IMR-90 (cell line): Measurements from ENCODE around the gene LDB1.

Experiments used
- BHLHE40 ChIP-seq: fragments of 150-350 bp; IDR thresholded peaks from 2 replicates; pipeline ENCODE4 v1.6.1; 2016; ENCODE audit warnings: mild to moderate bottlenecking, low read depth, low read length
- CEBPB ChIP-seq: IDR thresholded peaks from 2 replicates; pipeline ENCODE4 v1.6.1; 2012; ENCODE audit warnings: low read depth, low read length, improper control_type of control experiment
- MAFK ChIP-seq: IDR thresholded peaks from 2 replicates; pipeline ENCODE4 v1.6.1; 2012; ENCODE audit warnings: low read depth, low read length, improper control_type of control experiment
- MAZ ChIP-seq: IDR thresholded peaks from 2 replicates; pipeline ENCODE4 v1.6.1; 2012; ENCODE audit warnings: low read depth, mild to moderate bottlenecking, low read length, improper control_type of control experiment, moderate library complexity, borderline replicate concordance
- MXI1 ChIP-seq: IDR thresholded peaks from 2 replicates; pipeline ENCODE4 v1.6.1; 2012; ENCODE audit warnings: low read depth, mild to moderate bottlenecking, low read length, moderate library complexity, borderline replicate concordance
- POLR2A ChIP-seq: IDR thresholded peaks from 2 replicates; pipeline ENCODE4 v1.6.1; 2012; ENCODE audit warnings: mild to moderate bottlenecking, low read depth, low read length
- RAD21 ChIP-seq: IDR thresholded peaks from 2 replicates; pipeline ENCODE4 v1.6.1; 2012; ENCODE audit warnings: low read length, improper control_type of control experiment
- RCOR1 ChIP-seq: IDR thresholded peaks from 2 replicates; pipeline ENCODE4 v1.6.1; 2012; ENCODE audit warnings: mild to moderate bottlenecking, low read length, improper control_type of control experiment; ENCODE audit not compliant: insufficient replicate concordance
- RFX5 ChIP-seq: IDR thresholded peaks from 2 replicates; pipeline ENCODE4 v1.8.0; 2012; ENCODE audit warnings: low read depth, mild to moderate bottlenecking, low read length, moderate library complexity
- TF ChIP-seq, protein P1 (sequence below): conservative IDR thresholded peaks from 2 replicates; pipeline ENCODE4 v1.5.1; 2012; ENCODE audit warnings: mild to moderate bottlenecking, low read depth, low read length, improper control_type of control experiment

DNA sequence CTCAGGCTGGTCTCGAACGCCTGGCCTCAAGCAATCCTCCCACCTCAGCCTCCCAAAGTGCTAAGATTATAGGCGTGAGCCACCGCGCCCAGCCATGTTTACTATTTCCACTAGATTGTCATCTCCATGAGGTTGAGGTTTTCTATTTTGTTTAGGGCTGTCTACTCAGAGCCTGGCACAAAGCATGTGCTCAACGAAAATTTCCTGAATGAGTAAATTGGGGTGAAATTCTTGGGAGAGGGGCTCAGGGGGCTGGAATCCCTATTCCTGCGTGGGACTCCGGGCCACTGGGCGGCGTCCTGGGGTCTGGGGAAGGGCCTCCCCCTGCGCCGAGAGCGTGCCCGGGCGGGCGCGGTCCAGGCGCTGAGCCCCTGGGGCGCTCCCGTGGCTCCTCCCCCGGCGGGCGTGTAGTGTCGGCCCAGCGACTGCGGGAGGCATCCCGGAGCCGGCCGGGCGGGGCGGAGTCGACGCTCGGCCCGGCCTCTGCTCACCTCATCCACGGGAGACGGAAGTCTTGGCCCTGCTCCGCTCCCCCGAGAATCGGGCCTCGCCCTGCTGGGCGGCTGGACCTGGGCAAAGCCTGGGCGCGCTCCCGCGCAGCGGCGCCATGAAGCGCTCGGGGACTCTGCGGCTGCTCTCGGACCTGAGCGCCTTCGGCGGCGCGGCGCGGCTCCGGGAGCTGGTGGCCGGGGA is 55.2 kb downstream of the LDB1 start, which contains the start of gene HPS6:
- TF ChIP-seq BHLHE40 (no peak), MAZ (peak; percentile 69; the same call in 1 of the 2 replicates), MXI1 (peak; percentile 32; the same call in 1 of the 2 replicates), RFX5 (no peak), POLR2A (peak; percentile 75; the same call in 1 of the 2 replicates), MAFK (no peak), RCOR1 (no peak), CEBPB (no peak), RAD21 (no peak)
- TF ChIP-seq, protein P1, sequence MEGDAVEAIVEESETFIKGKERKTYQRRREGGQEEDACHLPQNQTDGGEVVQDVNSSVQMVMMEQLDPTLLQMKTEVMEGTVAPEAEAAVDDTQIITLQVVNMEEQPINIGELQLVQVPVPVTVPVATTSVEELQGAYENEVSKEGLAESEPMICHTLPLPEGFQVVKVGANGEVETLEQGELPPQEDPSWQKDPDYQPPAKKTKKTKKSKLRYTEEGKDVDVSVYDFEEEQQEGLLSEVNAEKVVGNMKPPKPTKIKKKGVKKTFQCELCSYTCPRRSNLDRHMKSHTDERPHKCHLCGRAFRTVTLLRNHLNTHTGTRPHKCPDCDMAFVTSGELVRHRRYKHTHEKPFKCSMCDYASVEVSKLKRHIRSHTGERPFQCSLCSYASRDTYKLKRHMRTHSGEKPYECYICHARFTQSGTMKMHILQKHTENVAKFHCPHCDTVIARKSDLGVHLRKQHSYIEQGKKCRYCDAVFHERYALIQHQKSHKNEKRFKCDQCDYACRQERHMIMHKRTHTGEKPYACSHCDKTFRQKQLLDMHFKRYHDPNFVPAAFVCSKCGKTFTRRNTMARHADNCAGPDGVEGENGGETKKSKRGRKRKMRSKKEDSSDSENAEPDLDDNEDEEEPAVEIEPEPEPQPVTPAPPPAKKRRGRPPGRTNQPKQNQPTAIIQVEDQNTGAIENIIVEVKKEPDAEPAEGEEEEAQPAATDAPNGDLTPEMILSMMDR = 0 out of 2 replicates have a peak, but pooled peaks have one; percentile 21
